ENCODE data around the gene ATAT1.
A peak's percentile ranks its signal among the peaks of the same experiment; 100 is the strongest.

ATAT1 gene

GRCh38 chr6:30626484-30627366 lies at the start of gene ATAT1:
ATAT1 (plus strand) TSS chr6:30626874.
- peak; percentile 91 for DNase-seq

- DNase-seq: no peak
Measured at GRCh38 chr6:30578051-30578450, 48.6 kb upstream of the ATAT1 start.

- DNase-seq: no peak
Measured at GRCh38 chr6:30583921-30584320, 42.8 kb upstream of the ATAT1 start.

- DNase-seq: no peak
Measured at GRCh38 chr6:30589754-30590358, 36.8 kb upstream of the ATAT1 start.

GRCh38 chr6:30590509-30590908 lies 36.2 kb upstream of the ATAT1 start:
- DNase-seq: no peak

- no peak for DNase-seq
Measured at GRCh38 chr6:30591008-30591407, 35.7 kb upstream of the ATAT1 start.

GRCh38 chr6:30592287-30592686 lies 34.4 kb upstream of the ATAT1 start:
- no peak for DNase-seq

GRCh38 chr6:30597315-30598144 lies 29.1 kb upstream of the ATAT1 start:
- DNase-seq: peak; percentile 85

GRCh38 chr6:30598912-30599624 lies 27.6 kb upstream of the ATAT1 start:
- DNase-seq: no peak

GRCh38 chr6:30599625-30600324 lies 26.9 kb upstream of the ATAT1 start:
- DNase-seq: no peak

- no peak for DNase-seq
Measured at GRCh38 chr6:30600451-30600961, 26.2 kb upstream of the ATAT1 start.

- no peak for DNase-seq
Measured at GRCh38 chr6:30601436-30601814, 25.2 kb upstream of the ATAT1 start.

GRCh38 chr6:30601815-30602641 lies 24.6 kb upstream of the ATAT1 start:
- no peak for DNase-seq

- DNase-seq: no peak
Measured at GRCh38 chr6:30603961-30604360, 22.7 kb upstream of the ATAT1 start.

GRCh38 chr6:30610065-30610464 lies 16.6 kb upstream of the ATAT1 start:
- DNase-seq: no peak

- DNase-seq: no peak
Measured at GRCh38 chr6:30611150-30611855, 15.4 kb upstream of the ATAT1 start.

- no peak for DNase-seq
Measured at GRCh38 chr6:30611856-30612194, 14.8 kb upstream of the ATAT1 start.

GRCh38 chr6:30612213-30612612 lies 14.5 kb upstream of the ATAT1 start:
- no peak for DNase-seq

- no peak for DNase-seq
Measured at GRCh38 chr6:30612687-30613248, 13.9 kb upstream of the ATAT1 start.
